ENCODE data around the gene DNAH3.

DNA sequence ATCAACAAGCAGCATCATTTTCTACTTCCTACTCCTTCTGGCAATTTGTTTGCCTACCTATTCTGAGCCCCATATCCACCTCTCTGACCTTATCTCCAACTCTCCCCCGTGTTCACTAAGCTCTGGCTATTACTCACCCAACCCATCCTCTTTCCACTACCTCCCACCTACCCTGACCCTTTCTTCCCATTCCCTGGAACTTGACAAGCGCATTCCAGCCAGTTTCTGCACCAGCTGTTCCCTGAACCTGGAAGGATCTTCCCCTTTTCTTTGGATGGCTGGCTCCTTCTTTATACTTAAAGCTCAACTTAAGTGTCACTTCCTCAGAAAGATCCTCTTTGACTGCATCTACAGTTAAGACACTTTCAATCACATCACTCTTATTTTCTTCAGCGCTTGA is 252.7 kb downstream of the DNAH3 start:
- no peak for TF ChIP-seq JUND (IDR thresholded peaks at IDR 0.05; ENCODE audit: low read length)
- no peak for TF ChIP-seq TAF1 (IDR thresholded peaks at IDR 0.05; ENCODE audit: low read depth, low read length)
- TF ChIP-seq CTCF (IDR thresholded peaks at IDR 0.05; ENCODE audit: control extremely low read depth in 1 of 3, insufficient read depth in 1 of 3, low read depth in 1 of 3, low read length in 3 of 3) = no peak
- no peak for TF ChIP-seq BRCA1 (IDR thresholded peaks at IDR 0.05; ENCODE audit: low read depth, low read length)
- no peak for TF ChIP-seq BACH1 (IDR thresholded peaks at IDR 0.05; ENCODE audit: low read length)
- TF ChIP-seq FOSL1 (IDR thresholded peaks at IDR 0.05; ENCODE audit: insufficient read depth, low read depth, low read length) = no peak
- no peak for TF ChIP-seq EZH2 (IDR thresholded peaks at IDR 0.05; ENCODE audit: low read depth, low read length, severe bottlenecking)
- no peak for TF ChIP-seq POLR2A (IDR thresholded peaks at IDR 0.05; ENCODE audit: control extremely low read depth in 1 of 2, low read depth in 2 of 2, low read length in 2 of 2)
- no peak for TF ChIP-seq HDAC6 (IDR thresholded peaks at IDR 0.05; ENCODE audit: low read depth, low read length)
- TF ChIP-seq BCL11A (IDR thresholded peaks at IDR 0.05; ENCODE audit: low read depth in 2 of 2, low read length in 2 of 2) = no peak
- TF ChIP-seq, protein P1, sequence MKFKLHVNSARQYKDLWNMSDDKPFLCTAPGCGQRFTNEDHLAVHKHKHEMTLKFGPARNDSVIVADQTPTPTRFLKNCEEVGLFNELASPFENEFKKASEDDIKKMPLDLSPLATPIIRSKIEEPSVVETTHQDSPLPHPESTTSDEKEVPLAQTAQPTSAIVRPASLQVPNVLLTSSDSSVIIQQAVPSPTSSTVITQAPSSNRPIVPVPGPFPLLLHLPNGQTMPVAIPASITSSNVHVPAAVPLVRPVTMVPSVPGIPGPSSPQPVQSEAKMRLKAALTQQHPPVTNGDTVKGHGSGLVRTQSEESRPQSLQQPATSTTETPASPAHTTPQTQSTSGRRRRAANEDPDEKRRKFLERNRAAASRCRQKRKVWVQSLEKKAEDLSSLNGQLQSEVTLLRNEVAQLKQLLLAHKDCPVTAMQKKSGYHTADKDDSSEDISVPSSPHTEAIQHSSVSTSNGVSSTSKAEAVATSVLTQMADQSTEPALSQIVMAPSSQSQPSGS (IDR thresholded peaks at IDR 0.05; ENCODE audit: low read length) = no peak
- no peak for TF ChIP-seq EGR1 (IDR thresholded peaks at IDR 0.05; ENCODE audit: borderline replicate concordance, low read depth, low read length)

Data from H1 (cell line).